ENCODE results near the gene LYAR. TPM values are rescaled to one million over a fixed set of nuclear protein-coding genes. Genes with fewer than 3 reads are reported as not detected.
"Not testable (repeated sequence)": the region's sequence is repeated elsewhere in the genome, so short reads cannot be mapped to it uniquely, and the experiment has no call there.

The LYAR gene
- total RNA-seq, 4 donors from 2014 or later, result 9.9 to 26.6 (median 23.1) TPM

DNA sequence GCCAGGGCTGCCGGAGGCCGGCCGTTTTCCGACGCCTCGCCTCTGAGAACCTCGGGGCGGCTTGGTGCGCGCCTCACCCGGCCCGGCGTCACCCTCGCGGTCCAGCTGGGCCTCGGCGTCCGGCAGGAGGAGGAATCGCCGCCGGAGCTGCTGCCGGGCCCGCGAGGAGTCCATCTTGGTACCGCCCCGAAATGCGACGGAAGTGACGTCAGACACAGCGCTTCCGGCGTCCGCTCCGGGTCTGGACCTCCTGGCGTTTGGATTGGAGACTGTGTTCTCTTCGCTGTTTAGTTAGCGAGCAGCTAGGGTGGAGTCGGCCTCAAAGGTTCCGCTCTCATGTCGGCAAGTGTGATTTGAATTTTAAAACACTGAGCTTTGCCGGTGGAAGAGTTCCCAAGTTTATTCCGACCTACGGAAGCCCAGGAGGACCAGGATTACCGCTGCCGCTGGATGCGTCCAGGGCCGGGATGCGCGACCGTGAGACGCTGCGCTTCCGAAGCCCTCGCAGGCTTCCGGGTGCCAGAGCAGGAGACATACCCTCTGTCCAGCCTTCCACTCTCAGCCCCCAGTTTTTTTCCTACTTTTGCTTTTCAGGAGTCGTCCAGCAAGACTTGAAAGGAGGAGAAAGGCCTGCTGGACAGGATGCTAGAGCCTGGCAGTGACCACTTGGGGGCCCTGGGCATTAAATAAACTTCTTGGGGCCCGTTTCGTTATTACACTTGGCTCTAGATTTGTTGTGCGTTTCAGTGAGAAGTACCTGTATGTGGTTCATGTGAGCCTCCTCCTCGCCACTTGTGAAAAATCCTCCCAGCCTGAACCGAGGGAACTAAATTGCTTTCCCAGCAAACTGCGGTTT is 41.7 kb downstream of the LYAR start, which contains the start of gene TMEM128:
TSS of gene TMEM128 (minus strand) at position 195 of the 856 bp plus-strand sequence. CDS start at position 174, 21 bp downstream.
- intact Hi-C loops (cut with DNase I; ENCODE audit: low total_unique reads) (loop anchor here (1.0 to 2.0 kb wide), 2 partner anchors 42 to 295 kb away; partner anchors contain the start of genes LYAR, STX18 and ZBTB49), in situ Hi-C loops (cut with MboI; ENCODE audit: low sequenced_read_pairs in 4 of 4) (no loop called here)
- peak; percentile 58 to 63 for TF ChIP-seq POLR2A (IDR thresholded peaks at IDR 0.05)
- TF ChIP-seq, protein P1, sequence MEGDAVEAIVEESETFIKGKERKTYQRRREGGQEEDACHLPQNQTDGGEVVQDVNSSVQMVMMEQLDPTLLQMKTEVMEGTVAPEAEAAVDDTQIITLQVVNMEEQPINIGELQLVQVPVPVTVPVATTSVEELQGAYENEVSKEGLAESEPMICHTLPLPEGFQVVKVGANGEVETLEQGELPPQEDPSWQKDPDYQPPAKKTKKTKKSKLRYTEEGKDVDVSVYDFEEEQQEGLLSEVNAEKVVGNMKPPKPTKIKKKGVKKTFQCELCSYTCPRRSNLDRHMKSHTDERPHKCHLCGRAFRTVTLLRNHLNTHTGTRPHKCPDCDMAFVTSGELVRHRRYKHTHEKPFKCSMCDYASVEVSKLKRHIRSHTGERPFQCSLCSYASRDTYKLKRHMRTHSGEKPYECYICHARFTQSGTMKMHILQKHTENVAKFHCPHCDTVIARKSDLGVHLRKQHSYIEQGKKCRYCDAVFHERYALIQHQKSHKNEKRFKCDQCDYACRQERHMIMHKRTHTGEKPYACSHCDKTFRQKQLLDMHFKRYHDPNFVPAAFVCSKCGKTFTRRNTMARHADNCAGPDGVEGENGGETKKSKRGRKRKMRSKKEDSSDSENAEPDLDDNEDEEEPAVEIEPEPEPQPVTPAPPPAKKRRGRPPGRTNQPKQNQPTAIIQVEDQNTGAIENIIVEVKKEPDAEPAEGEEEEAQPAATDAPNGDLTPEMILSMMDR (IDR thresholded peaks at IDR 0.05 in 4 of 5, conservative IDR thresholded peaks at IDR 0.05 in 1 of 5), result peak in 4 of 5 experiments; percentile 22 to 31 (median 28)
- Histone ChIP-seq H3K36me3 (peaks cover 3 to 26% of the 10 kb centered on the region in 2 donors), H3K4me3 (peak within 1 kb of the TSS; percentile 79 to 88 (median 82)), H3K27ac (peak within 1 kb of the TSS; percentile 84 to 92 (median 88)), H3K4me1 (peaks cover 21 to 26% of the 10 kb centered on the region in 2 donors), H3K9me3 (no peaks in the 10 kb centered on the region), H3K27me3 (no peaks in the 10 kb centered on the region)
- DNase-seq (peak; percentile 83 to 87), ATAC-seq (peak; percentile 98 to 99)

DNA sequence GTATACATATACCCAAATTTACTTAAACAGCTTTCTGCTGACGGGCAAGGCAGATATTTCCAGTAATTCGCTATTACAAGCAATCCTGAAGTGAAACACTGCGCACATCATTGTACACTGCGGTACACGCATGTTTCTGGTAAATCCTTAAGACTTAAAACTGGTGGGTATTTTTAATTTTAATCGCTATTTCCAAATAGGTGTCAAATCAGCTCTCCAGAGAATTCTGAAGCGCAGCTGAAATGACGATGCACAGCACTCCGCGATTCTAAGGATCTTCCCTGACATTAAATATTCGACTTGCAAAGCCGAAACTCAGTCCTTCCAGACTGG is 42.3 kb downstream of the LYAR start:
- H3K27ac ChIP-seq, result peak overlapping the region; percentile 84 to 92 (median 88)
- TF ChIP-seq, protein P1 (IDR thresholded peaks at IDR 0.05 in 4 of 5, conservative IDR thresholded peaks at IDR 0.05 in 1 of 5), result no peak
- TF ChIP-seq POLR2A (IDR thresholded peaks at IDR 0.05), result no peak
- H3K36me3 ChIP-seq, result peaks cover 3 to 27% of the 10 kb centered on the region in 2 donors
- ATAC-seq (peak; percentile 37 to 51), DNase-seq (no peak)
- in situ Hi-C loops (cut with MboI; ENCODE audit: low sequenced_read_pairs in 4 of 4), result no loop called here
- peaks cover 21 to 26% of the 10 kb centered on the region in 2 donors for H3K4me1 ChIP-seq
- H3K9me3 ChIP-seq, result no peaks in the 10 kb centered on the region
- peak overlapping the region; percentile 79 to 88 (median 82) for H3K4me3 ChIP-seq
- H3K27me3 ChIP-seq, result no peaks in the 10 kb centered on the region
- intact Hi-C loops (cut with DNase I; ENCODE audit: low total_unique reads), result loop anchor here (1.0 to 2.0 kb wide), 2 partner anchors 43 to 295 kb away; partner anchors contain the start of genes LYAR, STX18 and ZBTB49

DNA sequence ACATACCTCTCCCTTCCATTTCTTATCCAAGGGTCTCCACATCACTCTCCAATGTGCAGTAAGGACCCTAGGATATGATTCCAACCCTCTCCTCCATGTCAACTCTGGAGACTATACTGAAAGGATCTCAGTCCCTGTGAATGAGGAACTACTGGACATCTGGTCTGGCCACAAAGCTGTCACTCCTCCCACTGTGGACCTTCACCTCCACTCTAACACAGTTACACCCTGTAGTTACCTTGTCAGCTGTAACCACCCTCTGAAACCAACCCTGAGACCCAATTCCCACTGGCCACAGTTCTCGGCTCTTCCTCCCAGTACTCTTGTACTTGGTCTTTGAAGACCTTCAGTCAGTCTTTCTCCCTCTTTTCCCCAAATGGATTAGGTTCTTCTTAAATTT is 44.8 kb downstream of the LYAR start:
- Histone ChIP-seq H3K27me3 (no peaks in the 10 kb centered on the region), H3K4me3 (no peak overlapping the region), H3K36me3 (peaks cover 3 to 41% of the 10 kb centered on the region in 2 donors), H3K27ac (no peak overlapping the region), H3K4me1 (peaks cover 21 to 26% of the 10 kb centered on the region in 2 donors), H3K9me3 (no peaks in the 10 kb centered on the region)
- no peak for TF ChIP-seq POLR2A (IDR thresholded peaks at IDR 0.05)
- TF ChIP-seq, protein P1 (IDR thresholded peaks at IDR 0.05 in 4 of 5, conservative IDR thresholded peaks at IDR 0.05 in 1 of 5), result no peak
- no peak for ATAC-seq
- intact Hi-C loops (cut with DNase I; ENCODE audit: low total_unique reads) (no loop called here), in situ Hi-C loops (cut with MboI; ENCODE audit: low sequenced_read_pairs in 4 of 4) (no loop called here)
- no peak for DNase-seq

DNA sequence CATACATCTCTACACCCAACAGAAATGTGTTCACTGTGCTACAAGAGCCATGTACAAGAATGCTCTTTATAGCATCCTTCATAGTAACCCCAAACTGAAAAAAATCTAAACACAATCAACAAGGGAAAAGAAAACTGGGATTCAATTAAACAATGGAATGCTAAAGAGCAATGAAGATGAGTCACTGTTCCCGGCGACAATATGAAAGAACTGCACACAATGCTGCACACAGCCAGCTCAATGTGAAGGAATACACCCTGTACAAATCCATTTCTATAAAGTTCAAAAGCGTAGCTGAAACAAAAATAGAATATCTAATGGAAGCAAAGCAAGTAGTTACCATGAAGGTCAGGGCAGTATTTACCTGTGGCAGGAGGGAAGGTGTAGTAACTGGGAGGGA is 50.4 kb downstream of the LYAR start:
- in situ Hi-C loops (cut with MboI; ENCODE audit: low sequenced_read_pairs in 4 of 4); ATAC-seq: not testable (repeated sequence)
- H3K36me3 ChIP-seq, result peaks cover 3 to 51% of the 10 kb centered on the region in 2 donors

DNA sequence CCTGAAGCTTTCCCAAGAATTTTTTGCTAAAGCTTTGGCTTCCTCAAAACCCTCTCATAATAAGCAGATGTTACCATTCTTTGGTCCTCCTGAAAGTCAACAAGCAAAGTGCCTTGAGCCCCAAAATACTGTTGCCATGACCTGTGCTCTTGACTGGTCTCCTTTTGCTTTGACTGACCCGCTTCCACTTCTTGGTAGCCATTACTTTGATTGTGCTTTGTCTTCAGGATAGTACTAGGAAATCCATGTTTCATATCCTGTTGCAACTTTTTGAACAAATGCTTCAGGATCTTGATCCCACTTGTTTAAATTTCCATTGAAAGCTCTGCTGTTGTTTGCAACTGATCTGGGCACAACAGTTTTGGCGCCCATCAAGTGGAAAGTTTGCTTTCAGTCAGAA is 56.3 kb downstream of the LYAR start:
- peaks cover 0 to 10% of the 10 kb centered on the region in 2 donors for H3K36me3 ChIP-seq
- H3K4me3 ChIP-seq, result no peak overlapping the region
- no peak for TF ChIP-seq POLR2A (IDR thresholded peaks at IDR 0.05)
- TF ChIP-seq, protein P1 (IDR thresholded peaks at IDR 0.05 in 4 of 5, conservative IDR thresholded peaks at IDR 0.05 in 1 of 5), result no peak
- intact Hi-C loops (cut with DNase I; ENCODE audit: low total_unique reads), result no loop called here
- ATAC-seq, result no peak
- in situ Hi-C loops (cut with MboI; ENCODE audit: low sequenced_read_pairs in 4 of 4), result no loop called here
- H3K27me3 ChIP-seq, result peaks cover 0 to 3% (median 0%) of the 10 kb centered on the region in 3 donors
- no peak for DNase-seq
- H3K27ac ChIP-seq, result no peak overlapping the region
- no peaks in the 10 kb centered on the region for H3K4me1 ChIP-seq
- H3K9me3 ChIP-seq, result peaks cover 0 to 5% (median 0%) of the 10 kb centered on the region in 3 donors

More for the DNA sequence above, 50.4 kb downstream of the LYAR start:
- DNase-seq; H3K27ac ChIP-seq; H3K4me1 ChIP-seq; intact Hi-C loops (cut with DNase I; ENCODE audit: low total_unique reads); H3K9me3 ChIP-seq; H3K27me3 ChIP-seq; H3K4me3 ChIP-seq: not testable (repeated sequence)

All from gastrocnemius medialis (tissue), 4 donors.